ENCODE data around the gene TBC1D22A. TPM values are rescaled to one million over a fixed set of nuclear protein-coding genes. Genes with fewer than 3 reads are reported as not detected.

The TBC1D22A gene
- total and polyA plus RNA-seq, 2 donors (not counting 3 experiments of a cell fraction or from before 2014, with no cell fraction given) = 26.1 to 32.4 TPM

GRCh38 chr22:47039356-47039755 is 276.9 kb downstream of the TBC1D22A start:
- Histone ChIP-seq H4K20me1 (replicated peaks; ENCODE audit: control insufficient read depth, extremely low read depth, insufficient read depth, low read length) (no peaks in the 10 kb centered on the region), H3K4me3 (replicated peaks in 1 of 3; ENCODE audit: insufficient read depth in 1 of 3, low read depth in 1 of 3, low read length in 3 of 3) (no peak overlapping the region), H2AFZ (ENCODE audit: low read depth, low read length) (no peak overlapping the region), H3K4me1 (ENCODE audit: control insufficient read depth, extremely low read depth, insufficient read depth, low read length) (peaks cover 2% of the 10 kb centered on the region), H3K4me2 (ENCODE audit: insufficient read depth, low read length) (no peak overlapping the region), H3K9me1 (replicated peaks; ENCODE audit: control insufficient read depth, extremely low read depth, insufficient read depth, low read length) (no peaks in the 10 kb centered on the region), H3K36me3 (ENCODE audit: control insufficient read depth in 2 of 2, extremely low read depth in 1 of 2, insufficient read depth in 2 of 2, low read length in 2 of 2) (peaks cover 0 to 2% of the 10 kb centered on the region in 2 experiments), H3K79me2 (ENCODE audit: control insufficient read depth, insufficient read depth, low read length) (no peaks in the 10 kb centered on the region), H3K27ac (ENCODE audit: insufficient read depth, low read depth, low read length) (no peak overlapping the region), H3K27me3 (ENCODE audit: control insufficient read depth in 2 of 2, insufficient read depth in 2 of 2, low read length in 2 of 2) (no peaks in the 10 kb centered on the region), H3K9me3 (replicated peaks; ENCODE audit: control insufficient read depth, insufficient read depth, low read length) (no peaks in the 10 kb centered on the region), H3K9ac (replicated peaks; ENCODE audit: extremely low read depth, insufficient read depth, low read length) (no peak overlapping the region)
- intact Hi-C loops (cut with micrococcal nuclease) = no loop called here
- POLR2A ChIA-PET = no interaction called here
- no peak for DNase-seq (ENCODE audit: low read depth, low spot score)
- CTCF ChIA-PET = no interaction called here
- no TSS peak for BruUV-seq (replicated peaks)
- dilution Hi-C loops (cut with MboI; ENCODE audit: extremely low pct_ligation_motif_present, low sequenced_read_pairs) = no loop called here
- no peak for FAIRE-seq
- no peak for TF ChIP-seq POLR2AphosphoS5 (IDR thresholded peaks at IDR 0.05; ENCODE audit: insufficient read depth, low read depth, low read length)
- TF ChIP-seq CTCF (IDR thresholded peaks at IDR 0.05; ENCODE audit: extremely low read depth in 1 of 2, insufficient read depth in 1 of 2, low read depth in 1 of 2, low read length in 2 of 2) = no peak
- no peak for TF ChIP-seq JUN (IDR thresholded peaks at IDR 0.05; ENCODE audit: borderline replicate concordance, insufficient read depth, insufficient read length, low read depth)
- no peak for TF ChIP-seq MYC (IDR thresholded peaks at IDR 0.05; ENCODE audit: low read depth, low read length)
- TF ChIP-seq, protein P1, sequence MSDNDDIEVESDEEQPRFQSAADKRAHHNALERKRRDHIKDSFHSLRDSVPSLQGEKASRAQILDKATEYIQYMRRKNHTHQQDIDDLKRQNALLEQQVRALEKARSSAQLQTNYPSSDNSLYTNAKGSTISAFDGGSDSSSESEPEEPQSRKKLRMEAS (IDR thresholded peaks at IDR 0.05; ENCODE audit: insufficient read depth, insufficient read length) = no peak
